HEK293 (cell line): ENCODE results near the gene TGM6.

Source experiments
- CTCF ChIA-PET: fragments of 350-600 bp; formaldehyde crosslinking; extraction: SDS; loops from one replicate; lab custom pipeline; 2021; ENCODE audit warnings: antibody characterized with exemption; lab: Yijun Ruan, JAX
- POLR2A ChIA-PET: fragments of 300-600 bp; formaldehyde crosslinking; extraction: SDS; loops from one replicate; lab custom pipeline; 2020; ENCODE audit warnings: antibody characterized with exemption, inconsistent platforms; lab: Yijun Ruan, JAX
- H3K27ac ChIP-seq: fragments of 200-500 bp; sonication (Bioruptor generic); 2 replicates; pipeline ENCODE4 v1.5.1; 2014; ENCODE audit warnings: low read depth, low read length, control low read depth, inconsistent platforms; ENCODE audit errors: extremely low read depth
- H3K36me3 ChIP-seq, 2 experiments: fragments of 200-500 bp in 1 of 2; sonication (Bioruptor generic) in 1 of 2; 1 replicate in 1 of 2; 2 replicates in 1 of 2; pipeline ENCODE4 v1.5.1; 2014 to 2017; ENCODE audit warnings: inconsistent platforms in 2 of 2, low read length in 2 of 2; ENCODE audit not compliant: control insufficient read depth in 2 of 2, insufficient read depth in 1 of 2
- H3K4me1 ChIP-seq: fragments of 200-500 bp; sonication (Bioruptor generic); 2 replicates; pipeline ENCODE4 v1.5.1; 2014; ENCODE audit warnings: mild to moderate bottlenecking, low read length, inconsistent platforms; ENCODE audit not compliant: control insufficient read depth, insufficient read depth
- H3K4me3 ChIP-seq: 2 replicates; pipeline ENCODE4 v1.5.1; 2011; ENCODE audit warnings: low read depth, mild to moderate bottlenecking, control low read depth, low read length, moderate library complexity
- H3K9me3 ChIP-seq: fragments of 200-500 bp; sonication (Bioruptor generic); 2 replicates; pipeline ENCODE4 v1.5.1; 2014; ENCODE audit warnings: low read depth, low read length, inconsistent platforms; ENCODE audit not compliant: control insufficient read depth, insufficient read depth
- HOXA7 ChIP-seq: sonication (generic); formaldehyde crosslinking; IDR thresholded peaks from 2 replicates; pipeline ENCODE4 v1.8.1; 2022; ENCODE audit warnings: missing genetic modification reagents, borderline replicate concordance
- OSR2 ChIP-seq: fragments of 450-650 bp; formaldehyde crosslinking; IDR thresholded peaks from 2 replicates; pipeline ENCODE4 v1.5.1; 2016; ENCODE audit warnings: missing biosample characterization, missing genetic modification characterization
- PRDM1 ChIP-seq: fragments of 450-650 bp; formaldehyde crosslinking; IDR thresholded peaks from 2 replicates; pipeline ENCODE4; 2016; ENCODE audit warnings: missing biosample characterization, missing genetic modification characterization
- SALL2 ChIP-seq: fragments of 450-650 bp; formaldehyde crosslinking; IDR thresholded peaks from 2 replicates; pipeline ENCODE4 v1.5.0; 2017; ENCODE audit warnings: missing biosample characterization, mild to moderate bottlenecking, missing genetic modification characterization, borderline replicate concordance
- SETDB1 ChIP-seq: IDR thresholded peaks from one replicate; pipeline ENCODE4 v1.6.1; 2017; ENCODE audit warnings: mild to moderate bottlenecking, low read length, moderate library complexity, mixed read lengths; ENCODE audit not compliant: insufficient read length
- ZBTB17 ChIP-seq: fragments of 450-650 bp; formaldehyde crosslinking; IDR thresholded peaks from 2 replicates; pipeline ENCODE4 v1.5.1; 2016; ENCODE audit warnings: missing biosample characterization, missing genetic modification characterization
- ZBTB7A ChIP-seq: fragments of 450-650 bp; formaldehyde crosslinking; IDR thresholded peaks from 2 replicates; pipeline ENCODE4 v1.5.1; 2016; ENCODE audit warnings: low read depth, missing biosample characterization, missing genetic modification characterization
- ZNF138 ChIP-seq: fragments of 450-650 bp; formaldehyde crosslinking; IDR thresholded peaks from 2 replicates; pipeline ENCODE4 v1.5.1; 2016; ENCODE audit warnings: missing biosample characterization, missing genetic modification characterization, borderline replicate concordance
- ZNF174 ChIP-seq: fragments of 450-650 bp; formaldehyde crosslinking; IDR thresholded peaks from 2 replicates; pipeline ENCODE4 v1.5.0; 2017; ENCODE audit warnings: missing biosample characterization, mild to moderate bottlenecking, missing genetic modification characterization
- ZNF202 ChIP-seq: fragments of 450-650 bp; formaldehyde crosslinking; IDR thresholded peaks from 2 replicates; pipeline ENCODE4 v1.5.1; 2016; ENCODE audit warnings: missing biosample characterization, missing genetic modification characterization, borderline replicate concordance
- ZNF221 ChIP-seq: fragments of 450-650 bp; formaldehyde crosslinking; IDR thresholded peaks from 2 replicates; pipeline ENCODE4 v1.5.1; 2017; ENCODE audit warnings: missing biosample characterization, missing genetic modification characterization, borderline replicate concordance
- ZNF23 ChIP-seq: fragments of 450-650 bp; formaldehyde crosslinking; IDR thresholded peaks from 2 replicates; pipeline ENCODE4 v1.5.1; 2016; ENCODE audit warnings: missing biosample characterization, missing genetic modification characterization, borderline replicate concordance
- ZNF24 ChIP-seq: fragments of 450-650 bp; formaldehyde crosslinking; IDR thresholded peaks from 2 replicates; pipeline ENCODE4 v1.5.1; 2016; ENCODE audit warnings: missing biosample characterization, missing genetic modification characterization
- ZNF48 ChIP-seq: fragments of 450-650 bp; formaldehyde crosslinking; IDR thresholded peaks from 2 replicates; pipeline ENCODE4 v1.5.1; 2016; ENCODE audit warnings: missing biosample characterization, missing genetic modification characterization
- ZNF501 ChIP-seq: fragments of 450-650 bp; formaldehyde crosslinking; IDR thresholded peaks from 2 replicates; pipeline ENCODE4 v1.5.1; 2016; ENCODE audit warnings: missing biosample characterization, missing genetic modification characterization
- ZNF624 ChIP-seq: fragments of 450-650 bp; formaldehyde crosslinking; IDR thresholded peaks from 2 replicates; pipeline ENCODE4 v1.5.1; 2017; ENCODE audit warnings: missing biosample characterization, missing genetic modification characterization
- ZNF660 ChIP-seq: fragments of 450-650 bp; IDR thresholded peaks from 2 replicates; pipeline ENCODE4 v1.5.1; 2018; ENCODE audit warnings: missing biosample characterization, mild to moderate bottlenecking, missing genetic modification characterization
- ZNF664 ChIP-seq: fragments of 450-650 bp; formaldehyde crosslinking; IDR thresholded peaks from 2 replicates; pipeline ENCODE4 v1.5.1; 2016; ENCODE audit warnings: missing biosample characterization, missing genetic modification characterization
- ZNF701 ChIP-seq: fragments of 450-650 bp; formaldehyde crosslinking; IDR thresholded peaks from 2 replicates; pipeline ENCODE4 v1.5.1; 2016; ENCODE audit warnings: missing biosample characterization, missing genetic modification characterization
- ZNF791 ChIP-seq: fragments of 450-650 bp; formaldehyde crosslinking; IDR thresholded peaks from 2 replicates; pipeline ENCODE4 v1.5.1; 2016; ENCODE audit warnings: missing biosample characterization, missing genetic modification characterization
- TF ChIP-seq, protein P1 (sequence below): fragments of 450-650 bp; formaldehyde crosslinking; IDR thresholded peaks from 2 replicates; pipeline ENCODE4 v1.5.1; 2016; ENCODE audit warnings: missing biosample characterization, missing genetic modification characterization
- TF ChIP-seq, protein P2 (sequence below): fragments of 450-650 bp; formaldehyde crosslinking; IDR thresholded peaks from 2 replicates; pipeline ENCODE4 v1.5.1; 2017; ENCODE audit warnings: missing biosample characterization, missing genetic modification characterization
- TF ChIP-seq, protein P3 (sequence below): fragments of 450-650 bp; IDR thresholded peaks from 2 replicates; pipeline ENCODE4 v1.5.1; 2018; ENCODE audit warnings: missing biosample characterization, missing genetic modification characterization
- TF ChIP-seq, protein P4 (sequence below): fragments of 450-650 bp; formaldehyde crosslinking; IDR thresholded peaks from 2 replicates; pipeline ENCODE4 v1.5.1; 2016; ENCODE audit warnings: missing biosample characterization, missing genetic modification characterization

Gene TGM6

GRCh38 chr20:2394411-2395055, 13.8 kb downstream of the TGM6 start:
- H3K36me3 ChIP-seq = no peaks in the 10 kb centered on the region
- ChIA-PET POLR2A (no interaction called here), CTCF (interaction anchor here (0.9 to 1.6 kb wide), 3 partner anchors 8 to 629 kb away, joined by 3 to 4 read pairs (median 4); no protein-coding TSS in a partner anchor)
- H3K9me3 ChIP-seq = no peaks in the 10 kb centered on the region
- H3K4me1 ChIP-seq = no peaks in the 10 kb centered on the region
- no peak overlapping the region for H3K27ac ChIP-seq
- no peak overlapping the region for H3K4me3 ChIP-seq
- no peak for TF ChIP-seq ZNF23
- TF ChIP-seq ZNF791 = no peak
- no peak for TF ChIP-seq ZBTB17 (tag by site-specific recombination)
- TF ChIP-seq ZNF701 (tag by site-specific recombination) = no peak
- no peak for TF ChIP-seq ZNF664 (tag by site-specific recombination)
- TF ChIP-seq ZNF24 (tag by site-specific recombination) = no peak
- TF ChIP-seq HOXA7 = no peak
- TF ChIP-seq, protein P1, sequence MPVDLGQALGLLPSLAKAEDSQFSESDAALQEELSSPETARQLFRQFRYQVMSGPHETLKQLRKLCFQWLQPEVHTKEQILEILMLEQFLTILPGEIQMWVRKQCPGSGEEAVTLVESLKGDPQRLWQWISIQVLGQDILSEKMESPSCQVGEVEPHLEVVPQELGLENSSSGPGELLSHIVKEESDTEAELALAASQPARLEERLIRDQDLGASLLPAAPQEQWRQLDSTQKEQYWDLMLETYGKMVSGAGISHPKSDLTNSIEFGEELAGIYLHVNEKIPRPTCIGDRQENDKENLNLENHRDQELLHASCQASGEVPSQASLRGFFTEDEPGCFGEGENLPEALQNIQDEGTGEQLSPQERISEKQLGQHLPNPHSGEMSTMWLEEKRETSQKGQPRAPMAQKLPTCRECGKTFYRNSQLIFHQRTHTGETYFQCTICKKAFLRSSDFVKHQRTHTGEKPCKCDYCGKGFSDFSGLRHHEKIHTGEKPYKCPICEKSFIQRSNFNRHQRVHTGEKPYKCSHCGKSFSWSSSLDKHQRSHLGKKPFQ = no peak
- no peak for TF ChIP-seq ZNF660
- TF ChIP-seq OSR2 (tag by site-specific recombination) = no peak
- TF ChIP-seq ZNF624 (tag by site-specific recombination) = no peak
- no peak for TF ChIP-seq PRDM1 (tag by site-specific recombination)
- TF ChIP-seq ZNF202 (tag by site-specific recombination) = no peak
- TF ChIP-seq ZNF174 = no peak
- TF ChIP-seq SETDB1 = no peak
- TF ChIP-seq ZNF501 (tag by site-specific recombination) = no peak
- TF ChIP-seq, protein P2, sequence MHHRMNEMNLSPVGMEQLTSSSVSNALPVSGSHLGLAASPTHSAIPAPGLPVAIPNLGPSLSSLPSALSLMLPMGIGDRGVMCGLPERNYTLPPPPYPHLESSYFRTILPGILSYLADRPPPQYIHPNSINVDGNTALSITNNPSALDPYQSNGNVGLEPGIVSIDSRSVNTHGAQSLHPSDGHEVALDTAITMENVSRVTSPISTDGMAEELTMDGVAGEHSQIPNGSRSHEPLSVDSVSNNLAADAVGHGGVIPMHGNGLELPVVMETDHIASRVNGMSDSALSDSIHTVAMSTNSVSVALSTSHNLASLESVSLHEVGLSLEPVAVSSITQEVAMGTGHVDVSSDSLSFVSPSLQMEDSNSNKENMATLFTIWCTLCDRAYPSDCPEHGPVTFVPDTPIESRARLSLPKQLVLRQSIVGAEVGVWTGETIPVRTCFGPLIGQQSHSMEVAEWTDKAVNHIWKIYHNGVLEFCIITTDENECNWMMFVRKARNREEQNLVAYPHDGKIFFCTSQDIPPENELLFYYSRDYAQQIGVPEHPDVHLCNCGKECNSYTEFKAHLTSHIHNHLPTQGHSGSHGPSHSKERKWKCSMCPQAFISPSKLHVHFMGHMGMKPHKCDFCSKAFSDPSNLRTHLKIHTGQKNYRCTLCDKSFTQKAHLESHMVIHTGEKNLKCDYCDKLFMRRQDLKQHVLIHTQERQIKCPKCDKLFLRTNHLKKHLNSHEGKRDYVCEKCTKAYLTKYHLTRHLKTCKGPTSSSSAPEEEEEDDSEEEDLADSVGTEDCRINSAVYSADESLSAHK = no peak
- no peak for TF ChIP-seq ZNF221 (tag by site-specific recombination)

DNA sequence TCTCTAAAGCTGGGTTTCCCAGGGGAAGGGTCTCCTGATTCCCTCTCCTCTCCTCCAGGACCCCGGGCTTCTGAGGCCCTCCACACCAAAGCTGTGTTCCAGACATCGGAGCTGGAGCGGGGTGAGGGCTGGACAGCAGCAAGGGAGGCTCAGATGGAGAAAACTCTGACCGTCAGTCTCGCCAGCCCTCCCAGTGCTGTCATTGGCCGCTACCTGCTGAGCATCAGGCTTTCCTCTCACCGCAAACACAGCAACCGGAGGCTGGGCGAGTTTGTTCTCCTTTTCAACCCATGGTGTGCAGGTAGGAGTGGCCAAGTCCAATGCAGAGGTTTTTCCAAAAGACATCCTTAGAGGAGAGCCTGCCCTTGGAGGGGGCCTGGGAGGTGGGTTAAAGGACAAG, 14.4 kb downstream of the TGM6 start:
- no peak for TF ChIP-seq SALL2 (tag by site-specific recombination)
- no peak for TF ChIP-seq ZNF138 (tag by site-specific recombination)
- TF ChIP-seq, protein P3, sequence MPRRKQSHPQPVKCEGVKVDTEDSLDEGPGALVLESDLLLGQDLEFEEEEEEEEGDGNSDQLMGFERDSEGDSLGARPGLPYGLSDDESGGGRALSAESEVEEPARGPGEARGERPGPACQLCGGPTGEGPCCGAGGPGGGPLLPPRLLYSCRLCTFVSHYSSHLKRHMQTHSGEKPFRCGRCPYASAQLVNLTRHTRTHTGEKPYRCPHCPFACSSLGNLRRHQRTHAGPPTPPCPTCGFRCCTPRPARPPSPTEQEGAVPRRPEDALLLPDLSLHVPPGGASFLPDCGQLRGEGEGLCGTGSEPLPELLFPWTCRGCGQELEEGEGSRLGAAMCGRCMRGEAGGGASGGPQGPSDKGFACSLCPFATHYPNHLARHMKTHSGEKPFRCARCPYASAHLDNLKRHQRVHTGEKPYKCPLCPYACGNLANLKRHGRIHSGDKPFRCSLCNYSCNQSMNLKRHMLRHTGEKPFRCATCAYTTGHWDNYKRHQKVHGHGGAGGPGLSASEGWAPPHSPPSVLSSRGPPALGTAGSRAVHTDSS (tag by site-specific recombination) = no peak
- TF ChIP-seq ZNF48 = no peak
- no peak for TF ChIP-seq ZBTB7A (tag by site-specific recombination)
- TF ChIP-seq, protein P4, sequence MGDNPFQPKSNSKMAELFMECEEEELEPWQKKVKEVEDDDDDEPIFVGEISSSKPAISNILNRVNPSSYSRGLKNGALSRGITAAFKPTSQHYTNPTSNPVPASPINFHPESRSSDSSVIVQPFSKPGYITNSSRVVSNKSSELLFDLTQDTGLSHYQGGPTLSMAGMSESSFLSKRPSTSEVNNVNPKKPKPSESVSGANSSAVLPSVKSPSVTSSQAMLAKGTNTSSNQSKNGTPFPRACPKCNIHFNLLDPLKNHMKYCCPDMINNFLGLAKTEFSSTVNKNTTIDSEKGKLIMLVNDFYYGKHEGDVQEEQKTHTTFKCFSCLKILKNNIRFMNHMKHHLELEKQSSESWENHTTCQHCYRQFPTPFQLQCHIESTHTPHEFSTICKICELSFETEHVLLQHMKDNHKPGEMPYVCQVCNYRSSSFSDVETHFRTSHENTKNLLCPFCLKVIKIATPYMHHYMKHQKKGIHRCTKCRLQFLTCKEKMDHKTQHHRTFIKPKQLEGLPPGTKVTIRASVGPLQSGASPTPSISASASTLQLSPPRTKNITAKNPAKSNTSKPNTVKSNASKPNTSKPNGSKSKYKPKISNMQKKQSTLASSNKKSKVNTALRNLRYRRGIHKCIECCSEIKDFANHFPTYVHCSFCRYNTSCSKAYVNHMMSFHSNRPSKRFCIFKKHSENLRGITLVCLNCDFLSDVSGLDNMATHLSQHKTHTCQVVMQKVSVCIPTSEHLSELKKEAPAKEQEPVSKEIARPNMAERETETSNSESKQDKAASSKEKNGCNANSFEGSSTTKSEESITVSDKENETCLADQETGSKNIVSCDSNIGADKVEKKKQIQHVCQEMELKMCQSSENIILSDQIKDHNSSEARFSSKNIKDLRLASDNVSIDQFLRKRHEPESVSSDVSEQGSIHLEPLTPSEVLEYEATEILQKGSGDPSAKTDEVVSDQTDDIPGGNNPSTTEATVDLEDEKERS (tag by site-specific recombination) = no peak
- TF ChIP-seq, all 188 proteins: peak for 0
- POLR2A ChIA-PET = no interaction called here

More for the DNA sequence above, 14.4 kb downstream of the TGM6 start:
- H3K36me3 ChIP-seq = no peaks in the 10 kb centered on the region
- H3K9me3 ChIP-seq = no peaks in the 10 kb centered on the region
- H3K4me3 ChIP-seq = no peak overlapping the region
- CTCF ChIA-PET = interaction anchor here (0.5 to 1.6 kb wide), 4 partner anchors 8 to 11 kb away, joined by 3 to 5 read pairs (median 4); no protein-coding TSS in a partner anchor
- no peak overlapping the region for H3K27ac ChIP-seq
- H3K4me1 ChIP-seq = no peaks in the 10 kb centered on the region
